WTC11 (cell line): ENCODE results near the gene ENTR1.

ENCODE experiments used
- ATF3 ChIP-seq: sonication (generic); formaldehyde crosslinking; conservative IDR thresholded peaks from 2 replicates; pipeline ENCODE4 v1.8.1; 2022; ENCODE audit warnings: mild to moderate bottlenecking, missing genetic modification reagents
- CREB1 ChIP-seq: sonication (generic); formaldehyde crosslinking; IDR thresholded peaks from 2 replicates; pipeline ENCODE4 v1.8.0; 2023; ENCODE audit warnings: mild to moderate bottlenecking, missing genetic modification reagents
- CTCF ChIP-seq: fragments of 200-600 bp; IDR thresholded peaks from 2 replicates; pipeline ENCODE4 v1.8.0; 2022; ENCODE audit warnings: antibody characterized with exemption
- E2F1 ChIP-seq: sonication (generic); formaldehyde crosslinking; IDR thresholded peaks from 2 replicates; pipeline ENCODE4 v1.8.0; 2022; ENCODE audit warnings: mild to moderate bottlenecking, missing genetic modification reagents
- HMGA2 ChIP-seq: fragments of 250-450 bp; sonication (Bioruptor Pico); IDR thresholded peaks from 2 replicates; pipeline ENCODE4 v1.4.0; 2021; ENCODE audit warnings: mild to moderate bottlenecking, moderate library complexity
- NR3C1 ChIP-seq: sonication (generic); formaldehyde crosslinking; conservative IDR thresholded peaks from 2 replicates; pipeline ENCODE4 v1.8.1; 2023; ENCODE audit warnings: low read depth, mild to moderate bottlenecking, missing genetic modification reagents
- OVOL2 ChIP-seq: fragments of 250-450 bp; sonication (Bioruptor Pico); IDR thresholded peaks from 2 replicates; pipeline ENCODE4 v1.9.0; 2021; ENCODE audit warnings: mild to moderate bottlenecking, borderline replicate concordance
- PRDM15 ChIP-seq: sonication (generic); formaldehyde crosslinking; IDR thresholded peaks from 2 replicates; pipeline ENCODE4 v1.8.0; 2022; ENCODE audit warnings: missing genetic modification reagents
- USF1 ChIP-seq: sonication (generic); formaldehyde crosslinking; IDR thresholded peaks from 2 replicates; pipeline ENCODE4 v1.8.0; 2022; ENCODE audit warnings: mild to moderate bottlenecking, missing genetic modification reagents
- ZNF138 ChIP-seq: sonication (generic); formaldehyde crosslinking; conservative IDR thresholded peaks from 2 replicates; pipeline ENCODE4 v1.8.1; 2022; ENCODE audit warnings: mild to moderate bottlenecking, moderate library complexity, missing genetic modification reagents
- ZNF232 ChIP-seq: sonication (generic); formaldehyde crosslinking; IDR thresholded peaks from 2 replicates; pipeline ENCODE4 v1.8.0; 2022; ENCODE audit warnings: mild to moderate bottlenecking, missing genetic modification reagents
- ZNF281 ChIP-seq: sonication (generic); formaldehyde crosslinking; IDR thresholded peaks from 2 replicates; pipeline ENCODE4 v1.8.0; 2023; ENCODE audit warnings: mild to moderate bottlenecking, missing genetic modification reagents

GRCh38 chr9:136418182-136419091 is 8.0 kb upstream of the ENTR1 start:
- no peak for TF ChIP-seq CTCF
- no peak for TF ChIP-seq ATF3 (CRISPR knock-in tag)
- no peak for TF ChIP-seq NR3C1 (CRISPR knock-in tag)
- no peak for TF ChIP-seq ZNF281
- TF ChIP-seq PRDM15 (CRISPR knock-in tag) = no peak
- no peak for TF ChIP-seq E2F1 (CRISPR knock-in tag)
- TF ChIP-seq OVOL2 (CRISPR knock-in tag) = no peak
- TF ChIP-seq USF1 (CRISPR knock-in tag) = no peak
- TF ChIP-seq CREB1 = no peak
- TF ChIP-seq HMGA2 (CRISPR knock-in tag) = no peak
- no peak for TF ChIP-seq ZNF138 (CRISPR knock-in tag)
- TF ChIP-seq ZNF232 (CRISPR knock-in tag) = no peak
